COLO829 (cell line): ENCODE measurements around the gene IGSF11.
"Not testable (repeated sequence)": the region's sequence is repeated elsewhere in the genome, so short reads cannot be mapped to it uniquely, and the experiment has no call there.

Experiments
- DNase-seq: peaks from one replicate; pipeline ENCODE4 v3.0.0; 2012; ENCODE audit warnings: low spot score

The IGSF11 gene

GRCh38 chr3:119034256-119035013 is at the start of gene IGSF11:
TSS of gene IGSF11 (minus strand) at chr3:119034846. CDS start at chr3:119034582, 264 bp downstream.
- DNase-seq, result peak; percentile 72

DNA sequence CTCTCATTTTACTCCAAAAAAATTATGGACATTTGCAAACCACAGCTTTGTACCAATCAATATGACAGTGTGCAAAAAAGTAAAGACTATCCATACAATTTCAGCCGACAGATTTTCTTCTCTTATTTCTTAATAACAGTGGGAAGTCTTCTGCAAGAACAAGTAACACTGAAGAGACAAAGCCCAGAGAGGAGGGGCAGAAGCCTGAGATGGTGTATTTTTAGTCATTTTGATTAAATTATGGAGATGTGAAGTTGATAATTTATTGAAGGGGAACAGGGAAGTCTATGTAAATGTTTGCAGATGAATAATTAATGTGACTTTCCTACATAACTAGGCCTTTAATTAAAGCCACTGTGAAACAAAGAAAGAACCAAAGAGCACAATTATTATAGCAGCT is 45.7 kb upstream of the IGSF11 start:
- DNase-seq, result no peak

GRCh38 chr3:119073258-119074001 is 38.8 kb upstream of the IGSF11 start:
- no peak for DNase-seq

GRCh38 chr3:119072451-119072850 is 37.8 kb upstream of the IGSF11 start:
- not testable (repeated sequence) for DNase-seq

GRCh38 chr3:119069725-119070124 is 35.1 kb upstream of the IGSF11 start:
- DNase-seq, result no peak

GRCh38 chr3:119063471-119063870 is 28.8 kb upstream of the IGSF11 start:
- no peak for DNase-seq

- no peak for DNase-seq
Measured at GRCh38 chr3:119062892-119063291, 28.2 kb upstream of the IGSF11 start.

GRCh38 chr3:119044593-119044992 is 9.9 kb upstream of the IGSF11 start:
- no peak for DNase-seq

- no peak for DNase-seq
Measured at GRCh38 chr3:119042162-119042561, 7.5 kb upstream of the IGSF11 start.

DNA sequence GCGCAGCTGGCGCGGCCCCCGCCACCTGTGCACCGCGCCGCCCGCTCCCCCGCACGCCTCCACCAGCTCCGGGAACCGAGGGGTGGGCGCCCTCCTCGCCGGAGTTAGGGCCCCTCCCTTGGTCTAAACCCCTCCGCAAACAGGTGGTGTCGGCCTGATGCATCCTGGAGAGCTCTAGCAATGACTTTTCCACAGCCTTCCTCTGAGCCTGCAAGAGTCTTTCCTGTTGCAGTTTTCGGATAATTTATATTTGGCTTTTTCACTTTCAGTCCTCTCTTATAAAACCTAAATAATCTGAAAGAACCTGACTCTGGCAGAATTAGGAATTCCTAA is 334 bp upstream of the IGSF11 start:
- no peak for DNase-seq

DNA sequence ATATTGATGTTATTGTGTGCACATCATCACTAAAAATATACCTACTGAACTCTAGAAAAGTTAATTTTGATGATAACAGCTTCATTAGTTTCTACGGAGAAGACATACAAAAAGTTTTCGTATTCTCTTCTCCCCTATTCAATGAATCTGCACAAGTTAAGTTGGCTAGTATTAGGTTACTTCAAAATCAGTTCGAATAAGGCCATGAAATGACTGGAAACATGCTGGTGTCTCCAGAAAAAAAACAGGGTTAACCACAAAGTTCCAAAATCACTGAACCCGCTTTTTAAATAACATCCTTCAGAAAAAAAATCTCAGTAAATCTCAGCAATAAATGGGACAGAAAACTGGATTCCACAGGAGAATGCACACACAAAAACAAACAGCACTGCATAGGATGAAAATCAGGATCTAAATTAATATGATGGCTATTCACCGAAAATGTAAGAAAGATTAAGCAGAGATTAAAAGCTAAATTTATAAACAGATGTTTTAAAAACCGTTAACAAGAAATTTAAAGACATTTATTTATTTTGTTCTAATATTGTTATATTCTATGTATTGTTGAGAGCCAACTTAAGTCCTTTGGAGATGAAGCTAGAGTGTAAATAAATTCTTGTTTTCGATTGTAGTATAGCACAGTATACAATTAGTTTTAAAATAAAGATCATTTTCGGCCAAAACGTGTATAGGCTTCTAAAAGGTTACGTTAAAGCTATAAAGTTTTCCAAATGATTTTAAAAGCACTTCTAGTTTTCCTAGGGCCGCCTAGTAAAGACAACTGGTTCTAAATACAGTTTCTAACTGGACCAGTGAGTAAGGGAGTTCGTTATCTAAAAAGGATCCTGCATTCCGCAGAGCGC is 1.0 kb downstream of the IGSF11 start:
- DNase-seq, result no peak

DNA sequence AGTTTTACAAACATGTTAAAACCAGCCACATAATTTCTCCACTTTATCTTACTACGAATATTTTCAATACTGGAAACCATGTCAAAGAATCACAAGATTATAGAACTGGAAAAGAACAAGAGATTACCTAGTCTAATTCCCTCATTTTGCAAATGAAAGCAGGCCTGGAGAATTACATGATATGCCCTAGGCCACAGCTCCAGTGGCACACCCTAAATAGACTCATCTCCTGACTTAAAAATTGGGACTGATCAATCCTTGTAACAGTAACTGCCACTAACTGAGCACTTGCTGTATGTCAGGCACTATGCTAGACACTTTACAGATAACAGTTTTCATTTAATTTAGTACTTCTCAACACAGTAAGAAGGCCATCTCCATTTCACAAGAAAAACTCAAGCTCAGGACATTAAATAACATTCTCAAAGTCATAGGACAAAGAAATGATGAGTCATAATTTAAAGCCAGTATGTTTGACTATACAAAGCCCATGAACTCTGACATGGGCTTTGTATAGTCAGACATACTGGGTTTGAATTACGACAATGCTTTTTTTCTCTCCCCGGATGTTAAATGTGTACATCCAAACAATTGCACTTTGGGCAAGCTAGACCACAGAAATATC is 9.4 kb downstream of the IGSF11 start:
- DNase-seq, result peak; percentile 23

GRCh38 chr3:119019767-119020518 is 14.7 kb downstream of the IGSF11 start:
- no peak for DNase-seq

DNA sequence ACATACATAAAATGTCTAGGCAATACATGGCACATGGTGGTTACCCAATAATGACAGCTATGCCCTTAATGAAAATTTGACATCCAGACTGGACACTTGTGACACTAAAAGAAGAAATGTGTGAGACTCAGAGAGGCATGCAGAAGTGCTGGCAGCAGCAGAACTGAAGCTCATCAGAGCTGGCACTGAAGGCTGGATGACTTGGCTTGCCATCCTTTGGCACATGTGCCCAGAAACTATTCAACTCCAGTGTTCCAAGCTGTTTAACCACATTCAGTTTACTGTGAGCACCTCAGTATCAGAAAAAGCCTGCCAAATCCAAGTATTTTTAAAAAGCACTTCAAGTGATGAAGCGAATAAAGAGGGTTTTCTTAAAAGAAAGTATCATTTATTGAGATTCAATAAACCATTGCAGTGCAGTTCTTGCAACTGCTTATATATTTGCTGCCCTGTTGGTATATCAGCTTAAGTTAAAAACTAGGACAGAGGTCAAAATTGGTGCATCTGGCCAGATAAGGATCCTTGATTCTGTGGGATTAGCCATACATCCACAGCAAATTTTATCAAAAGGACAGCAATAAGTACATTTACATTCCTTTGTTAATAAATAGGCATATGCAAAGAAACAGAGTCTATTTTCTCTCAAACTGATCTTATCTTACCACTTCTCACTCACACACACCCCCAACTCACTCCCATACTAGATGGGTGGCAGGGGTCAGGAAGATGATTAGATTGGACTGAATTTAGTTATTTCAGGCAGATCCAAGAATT is 15.8 kb downstream of the IGSF11 start:
- DNase-seq, result no peak

- no peak for DNase-seq
Measured at GRCh38 chr3:119015942-119016341, 18.7 kb downstream of the IGSF11 start.

GRCh38 chr3:119013951-119014350 is 20.7 kb downstream of the IGSF11 start:
- no peak for DNase-seq

- no peak for DNase-seq
Measured at GRCh38 chr3:119011528-119011927, 23.1 kb downstream of the IGSF11 start.

- no peak for DNase-seq
Measured at GRCh38 chr3:118997190-118997589, 37.5 kb downstream of the IGSF11 start.

DNA sequence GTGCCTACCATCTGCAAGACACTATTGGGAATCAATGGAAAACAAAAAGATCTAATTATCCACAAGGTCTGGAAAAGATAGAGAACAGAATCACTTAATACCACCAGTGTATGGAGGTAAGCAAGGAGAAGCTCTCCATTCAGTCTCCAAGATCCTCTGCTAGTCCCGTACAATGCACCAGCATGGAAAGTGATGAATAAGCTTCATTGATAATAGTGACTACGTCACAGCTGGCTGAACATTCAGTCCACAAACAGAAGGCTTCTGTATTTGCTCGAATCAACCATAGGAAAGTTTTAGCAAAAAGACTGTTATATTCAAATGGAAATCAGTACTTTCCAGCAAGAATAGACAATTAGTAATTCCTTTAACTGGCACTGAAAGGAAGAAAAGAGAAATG is 42.9 kb downstream of the IGSF11 start:
- DNase-seq, result peak; percentile 91

GRCh38 chr3:118990823-118991560 is 43.7 kb downstream of the IGSF11 start:
- DNase-seq, result peak; percentile 54
